Measurements from ENCODE around the gene TMEM255B.
"Not testable (repeated sequence)": the region's sequence is repeated elsewhere in the genome, so short reads cannot be mapped to it uniquely, and the experiment has no call there.

TMEM255B gene

GRCh38 chr13:113750554-113751399 is 8.2 kb upstream of the TMEM255B start:
- FAIRE-seq, result no peak

- FAIRE-seq, result no peak
These were observed 7.5 kb upstream of the TMEM255B start for GRCh38 chr13:113751491-113751890.

GRCh38 chr13:113752211-113752986 is 6.6 kb upstream of the TMEM255B start:
- not testable (repeated sequence) for FAIRE-seq

GRCh38 chr13:113753171-113753570 is 5.9 kb upstream of the TMEM255B start:
- no peak for FAIRE-seq

- FAIRE-seq, result no peak
These were observed 4.8 kb upstream of the TMEM255B start for GRCh38 chr13:113754242-113754641.

- no peak for FAIRE-seq
These were observed 4.3 kb upstream of the TMEM255B start for GRCh38 chr13:113754691-113755090.

- FAIRE-seq, result no peak
These were observed 2.5 kb upstream of the TMEM255B start for GRCh38 chr13:113756441-113757097.

- no peak for FAIRE-seq
These were observed 605 bp downstream of the TMEM255B start for GRCh38 chr13:113759525-113760137.

- no peak for FAIRE-seq
These were observed 2.1 kb downstream of the TMEM255B start for GRCh38 chr13:113761136-113761535.

- FAIRE-seq, result no peak
These were observed 3.0 kb downstream of the TMEM255B start for GRCh38 chr13:113762075-113762474.

GRCh38 chr13:113762538-113762937 is 3.5 kb downstream of the TMEM255B start:
- FAIRE-seq, result no peak

GRCh38 chr13:113763254-113763653 is 4.2 kb downstream of the TMEM255B start:
- FAIRE-seq, result no peak

GRCh38 chr13:113763961-113764792 is 5.2 kb downstream of the TMEM255B start:
- FAIRE-seq, result no peak

- FAIRE-seq, result no peak
These were observed 6.0 kb downstream of the TMEM255B start for GRCh38 chr13:113764793-113765563.

- no peak for FAIRE-seq
These were observed 6.5 kb downstream of the TMEM255B start for GRCh38 chr13:113765564-113765910.

GRCh38 chr13:113766035-113766800 is 7.2 kb downstream of the TMEM255B start:
- no peak for FAIRE-seq

GRCh38 chr13:113767366-113767765 is 8.3 kb downstream of the TMEM255B start:
- FAIRE-seq, result no peak

GRCh38 chr13:113768018-113768905 is 9.2 kb downstream of the TMEM255B start:
- no peak for FAIRE-seq

GRCh38 chr13:113769106-113769505 is 10.1 kb downstream of the TMEM255B start:
- FAIRE-seq, result no peak

- FAIRE-seq, result no peak
These were observed 10.9 kb downstream of the TMEM255B start for GRCh38 chr13:113769881-113770280.
